Epithelial cell of esophagus (primary cell): ENCODE measurements around the gene EGFL8.
A peak's percentile ranks its signal among the peaks of the same experiment; 100 is the strongest.

Experiments
- DNase-seq: peaks from one replicate; pipeline ENCODE4 v3.0.0; 2010; ENCODE audit warnings: low read depth
- H3K4me3 ChIP-seq: 2 replicates; pipeline ENCODE4 v1.5.1; 2011; ENCODE audit warnings: mild to moderate bottlenecking, low read length, control low read depth
- CTCF ChIP-seq: IDR thresholded peaks from 2 replicates; pipeline ENCODE4 v1.5.1; 2011; ENCODE audit warnings: low read depth, mild to moderate bottlenecking, low read length, control low read depth, inconsistent platforms; ENCODE audit not compliant: insufficient read depth; ENCODE audit errors: missing control alignments

EGFL8 gene

GRCh38 chr6:32175322-32175710 is 10.9 kb downstream of the EGFL8 start:
- TF ChIP-seq CTCF = no peak
- DNase-seq = no peak
- H3K4me3 ChIP-seq = peak overlapping the region; percentile 66

GRCh38 chr6:32175711-32176475 is 11.5 kb downstream of the EGFL8 start, which contains the start of gene AGPAT1:
TSS of gene AGPAT1 (minus strand) at chr6:32176084. CDS start at chr6:32171496, 4,588 bp downstream.
- no peak for TF ChIP-seq CTCF
- H3K4me3 ChIP-seq = peak within 1 kb of the TSS; percentile 66
- DNase-seq = peak; percentile 96

GRCh38 chr6:32176476-32177182 is 12.2 kb downstream of the EGFL8 start:
- no peak for TF ChIP-seq CTCF
- DNase-seq = peak; percentile 84
- peak overlapping the region; percentile 66 for H3K4me3 ChIP-seq

- DNase-seq = no peak
- peak overlapping the region; percentile 66 for H3K4me3 ChIP-seq
- no peak for TF ChIP-seq CTCF
Measured at GRCh38 chr6:32177183-32177787, 12.9 kb downstream of the EGFL8 start.

- DNase-seq = peak; percentile 100
- peak within 1 kb of the TSS; percentile 66 for H3K4me3 ChIP-seq
- no peak for TF ChIP-seq CTCF
Measured at GRCh38 chr6:32177788-32178546, 13.6 kb downstream of the EGFL8 start, which contains the start of gene RNF5. TSS of gene RNF5 (plus strand) at chr6:32178405. CDS start at chr6:32178512, 107 bp downstream.

GRCh38 chr6:32178547-32179440 is 14.4 kb downstream of the EGFL8 start:
- H3K4me3 ChIP-seq = peak overlapping the region; percentile 66
- TF ChIP-seq CTCF = no peak
- DNase-seq = no peak
